Stomach (tissue), 9 donors: ENCODE data around the gene CFAP221. TPM values are rescaled to one million over a fixed set of nuclear protein-coding genes. Genes with fewer than 3 reads are reported as not detected.
"Not testable (repeated sequence)": the region's sequence is repeated elsewhere in the genome, so short reads cannot be mapped to it uniquely, and the experiment has no call there.

Experiments used
- DNase-seq, 2 donors: peaks; one replicate each; pipeline versions ENCODE4 v3.0.0 to v3.0.0-alpha.2; 2013 to 2019
- H3K27ac ChIP-seq, 5 donors: fragments of 200-600 bp in 4 of 5; sonication (generic) in 4 of 5; one replicate each; pipeline ENCODE4 v1.5.1; 2013 to 2019; ENCODE audit warnings: mild to moderate bottlenecking in 1 of 5, moderate library complexity in 1 of 5
- H3K27me3 ChIP-seq, 3 donors: fragments of 200-600 bp; sonication (generic); one replicate each; pipeline ENCODE4 v1.5.1; 2017 to 2019; ENCODE audit warnings: mixed run types in 1 of 3
- H3K36me3 ChIP-seq, 4 donors: fragments of 200-600 bp; sonication (generic); 1 replicate in 3 of 4; 2 replicates in 1 of 4; pipeline ENCODE4 v1.5.1; 2016 to 2019
- H3K4me1 ChIP-seq, 4 donors: fragments of 200-600 bp; sonication (generic); one replicate each; pipeline ENCODE4 v1.5.1; 2016 to 2019
- H3K4me3 ChIP-seq, 4 donors: fragments of 200-600 bp; sonication (generic) in 3 of 4; one replicate each; pipeline ENCODE4 v1.5.1; 2016 to 2019; ENCODE audit warnings: mild to moderate bottlenecking in 1 of 4
- H3K9me3 ChIP-seq, 4 donors: fragments of 200-600 bp; sonication (generic); one replicate each; pipeline ENCODE4 v1.5.1; 2016 to 2019
- CTCF ChIP-seq, 7 experiments: fragments of 450-650 bp in 4 of 7; fragments of 200-600 bp in 3 of 7; sonication (generic) in 3 of 7; IDR thresholded peaks; one replicate each; pipeline ENCODE4 v1.5.1; 2016 to 2019; ENCODE audit warnings: antibody characterized with exemption in 7 of 7, control low read depth in 2 of 7, mild to moderate bottlenecking in 1 of 7
- EP300 ChIP-seq: sonication (generic); formaldehyde crosslinking; IDR thresholded peaks from one replicate; pipeline ENCODE4 v1.6.1; 2017; ENCODE audit warnings: antibody characterized with exemption
- POLR2A ChIP-seq, 4 donors: fragments of 450-650 bp; IDR thresholded peaks; one replicate each; pipeline ENCODE4 v1.6.1; 2016; ENCODE audit warnings: antibody characterized with exemption in 4 of 4, control low read depth in 2 of 4, mild to moderate bottlenecking in 1 of 4, moderate library complexity in 1 of 4
- POLR2AphosphoS5 ChIP-seq, 3 donors: sonication (generic); formaldehyde crosslinking; IDR thresholded peaks; one replicate each; pipeline ENCODE4 v1.6.1; 2016; ENCODE audit warnings: antibody characterized with exemption in 3 of 3
- WGBS, 5 donors: extraction: QIAGEN DNeasy Blood & Tissue Kit in 3 of 5; methylation state at CpG; one replicate each; pipeline versions ENCODE4 v1.1.5 to v1.1.7; 2013 to 2018; 5-methylcytosine and 5-hydroxymethylcytosine counted together
- intact Hi-C: fragments of 100-400 bp; cut with DNase I; formaldehyde crosslinking; loops from one replicate; pipeline ENCODE4 v1.15.1; 2023; ENCODE audit warnings: low total_unique reads
- polyA plus RNA-seq, 3 donors: library from polyadenylated mRNA; stranded (reverse); fragments of 200-250 nt; gene quantifications; one replicate each; pipeline ENCODE4 v1.2.3, GENCODE V29; 2013
- total RNA-seq, 5 donors: library from RNA; depleted of rRNA; stranded (reverse); fragments of >200 nt; gene quantifications; one replicate each; pipeline versions ENCODE4 v1.1.0 to v1.2.3, GENCODE V29; 2014 to 2016
- donor health status: healthy with polysubstance abuse.
- donor health status: Bipolar disorder and iron deficiency.
- donor health status: healthy.

The CFAP221 gene
- total and polyA plus RNA-seq, 8 donors: 0.31 to 15.1 (median 1.1) TPM; not detected in 2

- Histone ChIP-seq H3K4me1 (no peaks in the 10 kb centered on the region), H3K9me3 (peaks cover 0 to 29% (median 24%) of the 10 kb centered on the region in 4 donors), H3K27me3 (no peaks in the 10 kb centered on the region), H3K27ac (no peak overlapping the region), H3K4me3 (no peak overlapping the region), H3K36me3 (no peaks in the 10 kb centered on the region)
- no peak for TF ChIP-seq EP300
- TF ChIP-seq CTCF (IDR thresholded peaks at IDR 0.05): no peak
- no peak for TF ChIP-seq POLR2A (IDR thresholded peaks at IDR 0.05)
- no peak for TF ChIP-seq POLR2AphosphoS5 (IDR thresholded peaks at IDR 0.05)
- no peak for DNase-seq
- intact Hi-C loops: no loop called here
- 73 to 84% (median 78%) methylated on average over 6 of the region's 6 CpGs for WGBS, 5 donors
Observed at GRCh38 chr2:119616421-119616820, 72.2 kb downstream of the CFAP221 start.

- WGBS, 5 donors: 76 to 96% (median 88%) methylated on average over 2 of the region's 2 CpGs
- H3K4me3 ChIP-seq: no peak overlapping the region
- H3K4me1 ChIP-seq: no peaks in the 10 kb centered on the region
- H3K27me3 ChIP-seq: no peaks in the 10 kb centered on the region
- TF ChIP-seq POLR2A (IDR thresholded peaks at IDR 0.05) (no peak), EP300 (no peak), CTCF (IDR thresholded peaks at IDR 0.05) (no peak), POLR2AphosphoS5 (IDR thresholded peaks at IDR 0.05) (no peak)
- H3K9me3 ChIP-seq: peaks cover 0 to 27% (median 24%) of the 10 kb centered on the region in 4 donors
- DNase-seq: no peak
- H3K36me3 ChIP-seq: no peaks in the 10 kb centered on the region
- intact Hi-C loops: no loop called here
- H3K27ac ChIP-seq: no peak overlapping the region
Observed at GRCh38 chr2:119617455-119617854, 73.2 kb downstream of the CFAP221 start.

DNA sequence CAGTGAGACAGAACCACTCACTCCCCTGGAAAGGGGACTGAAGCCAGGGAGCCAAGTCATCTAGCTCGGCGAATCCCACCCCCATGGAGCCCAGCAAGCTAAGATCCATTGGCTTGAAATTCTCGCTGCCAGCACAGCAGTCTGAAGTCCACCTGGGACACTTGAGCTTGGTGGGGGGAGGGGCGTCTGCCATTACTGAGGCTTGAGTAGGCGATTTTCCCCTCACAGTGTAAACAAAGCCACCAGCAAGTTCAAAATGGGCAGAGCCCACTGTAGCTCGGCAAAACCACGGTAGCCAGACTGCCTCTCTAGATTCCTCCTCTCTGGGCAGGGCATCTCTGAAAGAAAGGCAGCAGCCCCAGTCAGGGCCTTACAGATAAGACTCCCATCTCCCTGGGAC lies 74.5 kb downstream of the CFAP221 start:
- H3K4me3 ChIP-seq, H3K27me3 ChIP-seq, H3K36me3 ChIP-seq, intact Hi-C loops, H3K27ac ChIP-seq, H3K4me1 ChIP-seq, DNase-seq: not testable (repeated sequence)
- 50 to 71% (median 55%) methylated on average over 6 to 7 of the region's 7 CpGs for WGBS, 5 donors
- H3K9me3 ChIP-seq: peaks cover 0 to 15% (median 15%) of the 10 kb centered on the region in 4 donors

DNA sequence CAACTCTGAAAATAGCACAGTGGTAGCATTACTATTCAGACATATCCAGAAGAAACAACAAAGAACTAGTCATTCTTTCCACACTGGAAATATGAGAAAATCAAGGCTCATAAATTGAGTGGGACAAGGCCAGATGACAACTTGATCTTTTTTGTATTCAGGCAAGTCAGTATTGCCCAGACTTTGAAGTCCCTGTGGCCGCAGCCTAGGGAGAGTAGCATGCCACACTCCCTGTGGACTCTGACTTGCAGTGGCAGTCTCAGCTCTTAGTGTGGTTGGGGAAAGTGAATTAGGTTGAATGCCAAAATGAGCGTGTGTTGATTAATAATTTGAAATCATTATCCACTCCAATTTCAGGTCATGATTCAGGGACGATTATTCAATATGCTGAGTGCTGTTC lies 81.0 kb downstream of the CFAP221 start:
- no peak overlapping the region for H3K4me3 ChIP-seq
- H3K4me1 ChIP-seq: no peaks in the 10 kb centered on the region
- no peaks in the 10 kb centered on the region for H3K36me3 ChIP-seq
- WGBS, 5 donors: 88 to 96% (median 92%) methylated on average over 3 of the region's 3 CpGs
- DNase-seq: no peak
- H3K27ac ChIP-seq: no peak overlapping the region
- H3K9me3 ChIP-seq: no peaks in the 10 kb centered on the region
- TF ChIP-seq CTCF (IDR thresholded peaks at IDR 0.05): no peak
- TF ChIP-seq POLR2A (IDR thresholded peaks at IDR 0.05): no peak
- TF ChIP-seq EP300: no peak
- TF ChIP-seq POLR2AphosphoS5 (IDR thresholded peaks at IDR 0.05): no peak
- intact Hi-C loops: no loop called here
- no peaks in the 10 kb centered on the region for H3K27me3 ChIP-seq

DNA sequence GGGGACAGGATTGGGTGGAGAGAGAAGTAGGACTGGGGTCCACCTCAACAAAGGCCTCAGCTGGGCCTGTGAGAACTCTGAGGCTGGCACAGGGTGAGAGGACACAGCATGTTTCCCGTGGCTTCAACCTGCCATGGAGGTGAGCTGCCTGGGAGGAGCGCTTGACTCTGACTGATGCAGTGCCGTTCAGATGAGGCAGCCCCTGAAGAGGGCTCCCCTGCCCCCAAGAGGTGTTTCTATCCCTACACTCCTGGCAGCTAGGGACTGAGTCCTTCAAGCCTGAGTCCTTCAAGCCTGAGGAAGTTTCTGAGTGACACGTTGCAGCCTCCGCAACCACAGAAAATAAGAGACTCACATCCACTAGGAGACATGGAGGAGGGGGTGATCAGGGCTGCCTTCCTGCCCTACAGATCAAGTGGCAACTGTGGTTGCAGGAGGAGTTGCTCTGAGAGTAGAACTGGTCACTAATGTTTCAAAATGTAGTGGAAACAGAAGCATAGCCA lies 85.1 kb downstream of the CFAP221 start:
- intact Hi-C loops: no loop called here

More for the DNA sequence above, 85.1 kb downstream of the CFAP221 start:
- Histone ChIP-seq H3K9me3 (no peaks in the 10 kb centered on the region), H3K4me1 (no peaks in the 10 kb centered on the region), H3K27ac (no peak overlapping the region), H3K27me3 (no peaks in the 10 kb centered on the region), H3K36me3 (no peaks in the 10 kb centered on the region), H3K4me3 (no peak overlapping the region)
- WGBS, 5 donors: 76 to 89% (median 82%) methylated on average over 4 to 5 of the region's 5 CpGs
- TF ChIP-seq POLR2A (IDR thresholded peaks at IDR 0.05) (no peak), POLR2AphosphoS5 (IDR thresholded peaks at IDR 0.05) (no peak), CTCF (IDR thresholded peaks at IDR 0.05) (no peak), EP300 (no peak)
- no peak for DNase-seq
